Fibroblast of lung (primary cell): ENCODE data around the gene UBE2L3. TPM values are rescaled to one million over a fixed set of nuclear protein-coding genes. Genes with fewer than 3 reads are reported as not detected.

ENCODE experiments used
- DNase-seq, 2 donors: peaks; one replicate each; pipeline versions ENCODE4 v3.0.0 to v3.0.0-alpha.2; 2010; ENCODE audit warnings: low read depth in 2 of 2
- H2AFZ ChIP-seq: 2 replicates; pipeline ENCODE4 v1.5.1; 2012; ENCODE audit warnings: low read length, control low read depth, inconsistent platforms
- H3K27ac ChIP-seq: 2 replicates; pipeline ENCODE4 v1.5.1; 2011; ENCODE audit warnings: low read length, control low read depth; ENCODE audit not compliant: insufficient read depth
- H3K27me3 ChIP-seq: 2 replicates; pipeline ENCODE4 v1.5.1; 2011; ENCODE audit warnings: mild to moderate bottlenecking, low read length; ENCODE audit not compliant: control insufficient read depth, insufficient read depth
- H3K36me3 ChIP-seq: 2 replicates; pipeline ENCODE4 v1.5.1; 2011; ENCODE audit warnings: low read length; ENCODE audit not compliant: control insufficient read depth, insufficient read depth
- H3K4me1 ChIP-seq: 2 replicates; pipeline ENCODE4 v1.5.1; 2011; ENCODE audit warnings: low read length; ENCODE audit not compliant: control insufficient read depth, insufficient read depth; ENCODE audit errors: extremely low read depth
- H3K4me2 ChIP-seq: 2 replicates; pipeline ENCODE4 v1.5.1; 2011; ENCODE audit warnings: low read length, control low read depth; ENCODE audit not compliant: insufficient read depth; ENCODE audit errors: extremely low read depth
- H3K4me3 ChIP-seq, 4 experiments: fragments of 200-600 bp in 1 of 4; sonication (generic) in 1 of 4; replicated peaks in 1 of 4; 2 replicates each; pipeline ENCODE4 v1.5.1; 2011 to 2016; ENCODE audit warnings: low read length in 4 of 4, low read depth in 3 of 4, mild to moderate bottlenecking in 3 of 4, control low read depth in 2 of 4, inconsistent platforms in 1 of 4, mixed read lengths in 1 of 4; ENCODE audit not compliant: insufficient read depth in 1 of 4; ENCODE audit errors: control extremely low read depth in 1 of 4
- H3K79me2 ChIP-seq: 2 replicates; pipeline ENCODE4 v1.5.1; 2012; ENCODE audit warnings: mild to moderate bottlenecking, low read length, inconsistent platforms; ENCODE audit not compliant: control insufficient read depth, insufficient read depth
- H3K9ac ChIP-seq: 2 replicates; pipeline ENCODE4 v1.5.1; 2011; ENCODE audit warnings: mild to moderate bottlenecking, low read length, control low read depth; ENCODE audit not compliant: insufficient read depth
- H3K9me3 ChIP-seq: 2 replicates; pipeline ENCODE4 v1.5.1; 2012; ENCODE audit warnings: low read depth, low read length; ENCODE audit not compliant: control insufficient read depth, insufficient read depth
- H4K20me1 ChIP-seq: 2 replicates; pipeline ENCODE4 v1.5.1; 2011; ENCODE audit warnings: low read length; ENCODE audit not compliant: control insufficient read depth, insufficient read depth; ENCODE audit errors: extremely low read depth
- EZH2 ChIP-seq: IDR thresholded peaks from 2 replicates; pipeline ENCODE4 v1.5.1; 2012; ENCODE audit warnings: low read length, control low read depth, mild to moderate bottlenecking; ENCODE audit errors: missing control alignments
- polyA plus RNA-seq, 2 donors: library from polyadenylated mRNA; depleted of rRNA in 1 of 2; stranded (reverse) in 1 of 2; unstranded in 1 of 2; fragments of >200 nt; gene quantifications; 2 replicates each; pipeline ENCODE4 v1.2.1, GENCODE V29; 2011 to 2012; ENCODE audit warnings: missing spikeins in 1 of 2
- total RNA-seq: library from RNA; depleted of rRNA; stranded (reverse); fragments of >200 nt; gene quantifications from 2 replicates; pipeline ENCODE4 v1.2.1, GENCODE V29; 2014
- TF ChIP-seq, protein P1 (sequence below), 2 donors: IDR thresholded peaks in 1 of 2; conservative IDR thresholded peaks in 1 of 2; 1 replicate in 1 of 2; 2 replicates in 1 of 2; pipeline ENCODE4 v1.5.1; 2011 to 2012; ENCODE audit warnings: low read length in 2 of 2, control low read depth in 1 of 2, inconsistent platforms in 1 of 2, low read depth in 1 of 2, mild to moderate bottlenecking in 1 of 2

The UBE2L3 gene
- total and polyA plus RNA-seq, 2 donors (not counting 1 experiment from before 2014, with no cell fraction given) = 23.8 to 82.4 TPM

DNA sequence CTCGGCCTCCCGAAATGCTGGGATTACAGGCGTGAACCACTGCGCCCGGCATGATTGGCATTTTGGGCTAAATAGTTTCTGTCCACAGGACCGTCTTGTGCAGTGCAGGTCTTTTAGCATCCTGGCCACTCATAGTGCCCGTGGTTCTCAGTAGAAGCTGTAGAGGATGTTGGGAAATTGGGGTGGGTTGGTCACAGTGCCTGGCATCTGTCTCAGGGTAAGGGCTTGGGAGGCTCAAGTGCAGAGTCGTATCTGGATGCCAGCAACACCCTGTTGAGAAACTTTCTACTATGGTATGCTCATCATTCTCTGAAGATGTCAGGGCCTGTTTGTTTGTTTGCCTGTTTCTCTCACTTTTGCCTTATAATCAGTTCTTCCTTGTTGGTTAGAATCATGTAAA lies 21.9 kb downstream of the UBE2L3 start:
- peaks cover 1% of the 10 kb centered on the region for H4K20me1 ChIP-seq
- no peak overlapping the region for H3K9ac ChIP-seq
- H2AFZ ChIP-seq = no peak overlapping the region
- peaks cover 93% of the 10 kb centered on the region for H3K79me2 ChIP-seq
- no peaks in the 10 kb centered on the region for H3K9me3 ChIP-seq
- H3K27me3 ChIP-seq = no peaks in the 10 kb centered on the region
- no peak for DNase-seq
- no peak overlapping the region for H3K4me3 ChIP-seq
- H3K36me3 ChIP-seq = peaks cover 10% of the 10 kb centered on the region
- no peak for TF ChIP-seq EZH2
- no peak overlapping the region for H3K27ac ChIP-seq
- H3K4me2 ChIP-seq = no peak overlapping the region
- H3K4me1 ChIP-seq = no peaks in the 10 kb centered on the region

DNA sequence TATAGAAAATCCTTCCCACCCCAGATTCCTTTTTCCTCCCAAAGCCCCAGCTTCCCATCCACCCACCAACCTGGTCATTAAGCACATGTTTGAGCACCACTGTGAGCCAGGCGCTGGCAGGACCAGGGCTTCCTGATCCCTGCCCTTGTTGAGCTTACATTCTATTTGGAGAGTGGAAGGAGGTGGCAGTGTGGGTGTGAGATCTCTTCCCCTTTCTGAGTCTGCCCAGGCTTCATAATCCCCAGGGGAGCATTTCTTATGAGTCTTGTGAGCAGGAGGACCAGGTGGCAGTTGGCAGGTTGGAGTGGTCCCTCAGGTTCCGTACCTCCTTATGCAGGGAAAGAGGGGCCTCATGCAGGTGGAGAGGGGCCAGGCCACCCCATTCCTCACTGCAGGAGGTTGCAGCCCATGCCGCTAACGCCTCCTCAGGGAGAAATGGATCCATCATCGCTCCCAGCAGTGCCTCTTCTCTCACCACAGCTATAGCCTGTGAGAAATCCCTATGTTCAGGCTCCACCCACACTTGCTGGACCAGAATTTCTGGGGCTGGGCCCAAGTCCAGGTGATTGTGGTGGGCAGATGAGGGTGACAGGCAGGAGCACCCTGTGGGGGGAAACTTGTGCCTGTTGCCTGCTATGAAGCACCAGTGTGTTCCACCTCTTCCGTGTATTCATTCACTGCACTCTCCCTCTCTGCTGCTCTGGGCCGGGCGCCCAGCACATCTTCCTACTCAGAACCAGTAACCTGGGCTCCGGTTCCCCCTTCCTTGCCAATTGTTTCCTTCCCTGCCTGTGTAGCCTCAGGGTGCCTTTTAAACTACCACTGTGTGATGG lies 23.5 kb downstream of the UBE2L3 start:
- H2AFZ ChIP-seq = no peak overlapping the region
- no peak for DNase-seq
- no peaks in the 10 kb centered on the region for H3K9me3 ChIP-seq
- no peaks in the 10 kb centered on the region for H3K4me1 ChIP-seq
- TF ChIP-seq, protein P1, sequence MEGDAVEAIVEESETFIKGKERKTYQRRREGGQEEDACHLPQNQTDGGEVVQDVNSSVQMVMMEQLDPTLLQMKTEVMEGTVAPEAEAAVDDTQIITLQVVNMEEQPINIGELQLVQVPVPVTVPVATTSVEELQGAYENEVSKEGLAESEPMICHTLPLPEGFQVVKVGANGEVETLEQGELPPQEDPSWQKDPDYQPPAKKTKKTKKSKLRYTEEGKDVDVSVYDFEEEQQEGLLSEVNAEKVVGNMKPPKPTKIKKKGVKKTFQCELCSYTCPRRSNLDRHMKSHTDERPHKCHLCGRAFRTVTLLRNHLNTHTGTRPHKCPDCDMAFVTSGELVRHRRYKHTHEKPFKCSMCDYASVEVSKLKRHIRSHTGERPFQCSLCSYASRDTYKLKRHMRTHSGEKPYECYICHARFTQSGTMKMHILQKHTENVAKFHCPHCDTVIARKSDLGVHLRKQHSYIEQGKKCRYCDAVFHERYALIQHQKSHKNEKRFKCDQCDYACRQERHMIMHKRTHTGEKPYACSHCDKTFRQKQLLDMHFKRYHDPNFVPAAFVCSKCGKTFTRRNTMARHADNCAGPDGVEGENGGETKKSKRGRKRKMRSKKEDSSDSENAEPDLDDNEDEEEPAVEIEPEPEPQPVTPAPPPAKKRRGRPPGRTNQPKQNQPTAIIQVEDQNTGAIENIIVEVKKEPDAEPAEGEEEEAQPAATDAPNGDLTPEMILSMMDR (conservative IDR thresholded peaks at IDR 0.05 in 1 of 2, IDR thresholded peaks at IDR 0.05 in 1 of 2; ENCODE audit: low read depth in 1 of 2, low read length in 2 of 2) = no peak
- TF ChIP-seq EZH2 = no peak
- H3K4me2 ChIP-seq = no peak overlapping the region
- H3K4me3 ChIP-seq = no peak overlapping the region
- H3K9ac ChIP-seq = no peak overlapping the region
- no peaks in the 10 kb centered on the region for H3K27me3 ChIP-seq
- H3K36me3 ChIP-seq = peaks cover 14% of the 10 kb centered on the region
- no peak overlapping the region for H3K27ac ChIP-seq
- H4K20me1 ChIP-seq = peaks cover 1% of the 10 kb centered on the region
- peaks cover 90% of the 10 kb centered on the region for H3K79me2 ChIP-seq

DNA sequence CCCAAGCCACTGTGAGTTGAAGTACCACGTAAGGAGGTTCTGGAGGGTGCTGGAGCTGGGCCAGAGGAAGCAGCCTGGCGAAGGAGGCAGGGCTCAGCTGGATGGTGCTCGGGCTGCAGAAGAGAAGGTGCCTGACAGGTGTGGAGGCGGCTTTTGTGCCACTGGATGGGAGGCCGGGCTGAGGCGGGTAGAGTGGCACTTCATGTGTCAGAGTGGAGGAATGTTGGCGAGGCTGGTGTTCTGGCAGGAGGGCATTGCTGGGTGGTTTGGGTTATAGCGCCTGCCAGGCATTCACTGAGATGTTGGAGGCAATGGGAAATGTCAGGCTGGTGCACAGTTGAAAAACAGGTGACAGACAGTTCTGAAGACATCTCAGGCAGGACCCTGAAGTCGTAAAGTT lies 24.2 kb downstream of the UBE2L3 start:
- Histone ChIP-seq H3K4me1 (no peaks in the 10 kb centered on the region), H2AFZ (no peak overlapping the region), H3K4me3 (no peak overlapping the region), H4K20me1 (peaks cover 1% of the 10 kb centered on the region), H3K36me3 (peaks cover 14% of the 10 kb centered on the region), H3K79me2 (peaks cover 90% of the 10 kb centered on the region), H3K27ac (no peak overlapping the region), H3K9me3 (no peaks in the 10 kb centered on the region), H3K9ac (no peak overlapping the region), H3K4me2 (no peak overlapping the region), H3K27me3 (no peaks in the 10 kb centered on the region)
- TF ChIP-seq EZH2 = no peak
- TF ChIP-seq, protein P1 (conservative IDR thresholded peaks at IDR 0.05 in 1 of 2, IDR thresholded peaks at IDR 0.05 in 1 of 2; ENCODE audit: low read depth in 1 of 2, low read length in 2 of 2) = no peak
- DNase-seq = no peak
